Measurements from ENCODE around the gene EPHB2. TPM values are rescaled to one million over a fixed set of nuclear protein-coding genes. Genes with fewer than 3 reads are reported as not detected.

The EPHB2 gene
- polyA plus RNA-seq, 1 donor from 2014 or later: 22.8 TPM

GRCh38 chr1:22861764-22862440 lies 151.3 kb downstream of the EPHB2 start:
- Histone ChIP-seq H3K36me3 (ENCODE audit: insufficient read depth, low read length) (peaks cover 4% of the 10 kb centered on the region), H3K79me2 (replicated peaks; ENCODE audit: insufficient read depth, low read length) (no peaks in the 10 kb centered on the region), H3K4me3 (ENCODE audit: low read length) (no peak overlapping the region), H3K4me2 (ENCODE audit: low read length) (no peak overlapping the region), H4K20me1 (ENCODE audit: insufficient read depth) (no peaks in the 10 kb centered on the region), H3F3A (ENCODE audit: insufficient read depth, low read length, poor library complexity, severe bottlenecking) (no peaks in the 10 kb centered on the region), H3K9me3 (ENCODE audit: low read length) (no peaks in the 10 kb centered on the region), H2AFZ (ENCODE audit: low read depth, low read length) (no peak overlapping the region), H3K27me3 (ENCODE audit: insufficient read depth, low read depth, low read length) (no peaks in the 10 kb centered on the region), H3K9ac (ENCODE audit: low read length) (no peak overlapping the region), H3K27ac (ENCODE audit: low read length) (no peak overlapping the region), H3K9me2 (ENCODE audit: insufficient read depth, low read length) (no peaks in the 10 kb centered on the region)
- TF ChIP-seq POLR2AphosphoS5 (IDR thresholded peaks at IDR 0.05): no peak
- TF ChIP-seq, protein P1, sequence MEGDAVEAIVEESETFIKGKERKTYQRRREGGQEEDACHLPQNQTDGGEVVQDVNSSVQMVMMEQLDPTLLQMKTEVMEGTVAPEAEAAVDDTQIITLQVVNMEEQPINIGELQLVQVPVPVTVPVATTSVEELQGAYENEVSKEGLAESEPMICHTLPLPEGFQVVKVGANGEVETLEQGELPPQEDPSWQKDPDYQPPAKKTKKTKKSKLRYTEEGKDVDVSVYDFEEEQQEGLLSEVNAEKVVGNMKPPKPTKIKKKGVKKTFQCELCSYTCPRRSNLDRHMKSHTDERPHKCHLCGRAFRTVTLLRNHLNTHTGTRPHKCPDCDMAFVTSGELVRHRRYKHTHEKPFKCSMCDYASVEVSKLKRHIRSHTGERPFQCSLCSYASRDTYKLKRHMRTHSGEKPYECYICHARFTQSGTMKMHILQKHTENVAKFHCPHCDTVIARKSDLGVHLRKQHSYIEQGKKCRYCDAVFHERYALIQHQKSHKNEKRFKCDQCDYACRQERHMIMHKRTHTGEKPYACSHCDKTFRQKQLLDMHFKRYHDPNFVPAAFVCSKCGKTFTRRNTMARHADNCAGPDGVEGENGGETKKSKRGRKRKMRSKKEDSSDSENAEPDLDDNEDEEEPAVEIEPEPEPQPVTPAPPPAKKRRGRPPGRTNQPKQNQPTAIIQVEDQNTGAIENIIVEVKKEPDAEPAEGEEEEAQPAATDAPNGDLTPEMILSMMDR (IDR thresholded peaks at IDR 0.05; ENCODE audit: poor library complexity, severe bottlenecking): peak; percentile 74
- TF ChIP-seq MXI1 (conservative IDR thresholded peaks at IDR 0.05; ENCODE audit: poor library complexity, severe bottlenecking): no peak
- no peak for TF ChIP-seq EP300 (conservative IDR thresholded peaks at IDR 0.05; ENCODE audit: poor library complexity, severe bottlenecking)
- no peak for TF ChIP-seq TAF1 (IDR thresholded peaks at IDR 0.05; ENCODE audit: low read depth)
- peak; percentile 67 for TF ChIP-seq RAD21 (conservative IDR thresholded peaks at IDR 0.05)
- TF ChIP-seq EZH2 (IDR thresholded peaks at IDR 0.05; ENCODE audit: borderline replicate concordance, insufficient read depth, low read length, poor library complexity, severe bottlenecking): no peak
- TF ChIP-seq SMC3 (conservative IDR thresholded peaks at IDR 0.05; ENCODE audit: poor library complexity): peak; percentile 66
- TF ChIP-seq, protein P2, sequence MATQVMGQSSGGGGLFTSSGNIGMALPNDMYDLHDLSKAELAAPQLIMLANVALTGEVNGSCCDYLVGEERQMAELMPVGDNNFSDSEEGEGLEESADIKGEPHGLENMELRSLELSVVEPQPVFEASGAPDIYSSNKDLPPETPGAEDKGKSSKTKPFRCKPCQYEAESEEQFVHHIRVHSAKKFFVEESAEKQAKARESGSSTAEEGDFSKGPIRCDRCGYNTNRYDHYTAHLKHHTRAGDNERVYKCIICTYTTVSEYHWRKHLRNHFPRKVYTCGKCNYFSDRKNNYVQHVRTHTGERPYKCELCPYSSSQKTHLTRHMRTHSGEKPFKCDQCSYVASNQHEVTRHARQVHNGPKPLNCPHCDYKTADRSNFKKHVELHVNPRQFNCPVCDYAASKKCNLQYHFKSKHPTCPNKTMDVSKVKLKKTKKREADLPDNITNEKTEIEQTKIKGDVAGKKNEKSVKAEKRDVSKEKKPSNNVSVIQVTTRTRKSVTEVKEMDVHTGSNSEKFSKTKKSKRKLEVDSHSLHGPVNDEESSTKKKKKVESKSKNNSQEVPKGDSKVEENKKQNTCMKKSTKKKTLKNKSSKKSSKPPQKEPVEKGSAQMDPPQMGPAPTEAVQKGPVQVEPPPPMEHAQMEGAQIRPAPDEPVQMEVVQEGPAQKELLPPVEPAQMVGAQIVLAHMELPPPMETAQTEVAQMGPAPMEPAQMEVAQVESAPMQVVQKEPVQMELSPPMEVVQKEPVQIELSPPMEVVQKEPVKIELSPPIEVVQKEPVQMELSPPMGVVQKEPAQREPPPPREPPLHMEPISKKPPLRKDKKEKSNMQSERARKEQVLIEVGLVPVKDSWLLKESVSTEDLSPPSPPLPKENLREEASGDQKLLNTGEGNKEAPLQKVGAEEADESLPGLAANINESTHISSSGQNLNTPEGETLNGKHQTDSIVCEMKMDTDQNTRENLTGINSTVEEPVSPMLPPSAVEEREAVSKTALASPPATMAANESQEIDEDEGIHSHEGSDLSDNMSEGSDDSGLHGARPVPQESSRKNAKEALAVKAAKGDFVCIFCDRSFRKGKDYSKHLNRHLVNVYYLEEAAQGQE (IDR thresholded peaks at IDR 0.05; ENCODE audit: borderline replicate concordance): no peak

DNA sequence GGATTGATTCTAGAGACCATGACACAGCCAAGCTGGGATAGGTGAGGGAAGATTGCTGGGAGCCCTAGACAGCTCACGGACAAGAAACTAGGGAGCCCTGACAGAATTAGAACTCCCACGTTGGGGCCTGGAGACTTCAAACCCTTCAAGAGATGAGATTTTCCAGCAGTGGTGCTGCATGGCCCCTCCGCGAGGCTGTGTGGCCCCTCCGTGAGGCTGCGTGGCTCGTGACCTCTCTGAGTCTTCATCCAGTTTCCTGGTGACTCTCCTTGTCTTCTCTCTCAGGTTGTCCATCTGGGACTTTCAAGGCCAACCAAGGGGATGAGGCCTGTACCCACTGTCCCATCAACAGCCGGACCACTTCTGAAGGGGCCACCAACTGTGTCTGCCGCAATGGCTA lies 152.1 kb downstream of the EPHB2 start:
- TF ChIP-seq RAD21 (conservative IDR thresholded peaks at IDR 0.05): no peak
- TF ChIP-seq, protein P2 (IDR thresholded peaks at IDR 0.05; ENCODE audit: borderline replicate concordance): no peak
- TF ChIP-seq EZH2 (IDR thresholded peaks at IDR 0.05; ENCODE audit: borderline replicate concordance, insufficient read depth, low read length, poor library complexity, severe bottlenecking): no peak
- TF ChIP-seq, protein P1 (IDR thresholded peaks at IDR 0.05; ENCODE audit: poor library complexity, severe bottlenecking): no peak
- TF ChIP-seq MXI1 (conservative IDR thresholded peaks at IDR 0.05; ENCODE audit: poor library complexity, severe bottlenecking): no peak
- no peak for TF ChIP-seq SMC3 (conservative IDR thresholded peaks at IDR 0.05; ENCODE audit: poor library complexity)
- no peak for TF ChIP-seq TAF1 (IDR thresholded peaks at IDR 0.05; ENCODE audit: low read depth)
- no peak for TF ChIP-seq EP300 (conservative IDR thresholded peaks at IDR 0.05; ENCODE audit: poor library complexity, severe bottlenecking)
- no peak for TF ChIP-seq POLR2AphosphoS5 (IDR thresholded peaks at IDR 0.05)
- H3K36me3 ChIP-seq (ENCODE audit: insufficient read depth, low read length): peaks cover 7% of the 10 kb centered on the region
- H3K9me2 ChIP-seq (ENCODE audit: insufficient read depth, low read length): no peaks in the 10 kb centered on the region
- H4K20me1 ChIP-seq (ENCODE audit: insufficient read depth): no peaks in the 10 kb centered on the region
- H3K79me2 ChIP-seq (replicated peaks; ENCODE audit: insufficient read depth, low read length): no peaks in the 10 kb centered on the region
- no peak overlapping the region for H3K27ac ChIP-seq (ENCODE audit: low read length)
- no peak overlapping the region for H3K9ac ChIP-seq (ENCODE audit: low read length)
- H3K4me2 ChIP-seq (ENCODE audit: low read length): no peak overlapping the region
- H3K4me3 ChIP-seq (ENCODE audit: low read length): no peak overlapping the region
- H3F3A ChIP-seq (ENCODE audit: insufficient read depth, low read length, poor library complexity, severe bottlenecking): no peaks in the 10 kb centered on the region
- H3K27me3 ChIP-seq (ENCODE audit: insufficient read depth, low read depth, low read length): no peaks in the 10 kb centered on the region
- no peaks in the 10 kb centered on the region for H3K9me3 ChIP-seq (ENCODE audit: low read length)
- no peak overlapping the region for H2AFZ ChIP-seq (ENCODE audit: low read depth, low read length)
